Stimulated activated naive CD4-positive, alpha-beta T cell treated with Interleukin-2 at 50 U/mL for 16 hours (primary cell): ENCODE measurements around the gene MYO1D.

Experiments
- DNase-seq: peaks from one replicate; lab custom pipeline; 2025; lab: John Stamatoyannopoulos, UW

MYO1D gene

DNA sequence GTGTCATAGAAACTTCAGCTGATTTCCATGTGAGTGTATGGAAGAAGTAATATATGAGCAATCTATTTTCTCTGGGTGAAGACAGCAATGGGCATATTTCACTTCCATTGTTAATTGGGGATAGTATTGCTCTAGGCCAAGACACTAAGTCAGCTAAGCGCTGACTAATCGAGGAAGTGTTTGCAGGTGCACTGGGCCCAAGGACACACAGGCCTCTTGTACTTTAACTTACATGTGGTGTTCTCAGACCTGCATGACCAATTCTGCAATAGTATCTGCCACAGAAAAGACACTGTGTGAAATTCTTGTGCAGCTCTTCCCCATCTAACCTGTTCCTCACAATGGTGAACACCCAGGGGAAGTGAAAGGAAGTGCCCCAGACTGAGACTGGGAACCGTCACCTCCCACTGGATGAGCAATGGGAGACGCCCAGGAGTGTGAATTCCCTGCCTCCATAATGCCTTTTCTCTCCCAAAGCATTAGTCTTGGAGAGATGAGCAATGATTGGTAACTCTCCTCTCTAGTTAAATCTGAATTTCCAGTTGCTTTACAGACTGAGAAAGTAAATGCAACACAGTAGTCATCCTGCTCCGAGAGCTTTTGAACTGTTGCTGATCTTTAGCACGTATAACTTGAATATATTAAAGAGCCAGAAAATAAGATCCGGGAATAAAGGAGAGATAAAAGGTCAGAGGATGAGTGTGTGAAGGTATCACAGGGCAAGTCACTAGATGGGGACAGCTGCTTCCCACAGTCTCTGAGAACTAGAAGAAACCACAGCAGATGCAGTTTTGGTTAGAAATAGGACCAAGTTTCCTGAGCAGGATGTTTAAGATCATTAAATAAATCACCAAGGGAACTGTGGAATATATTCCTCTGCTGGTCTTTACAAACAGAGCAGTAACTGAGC, 307.5 kb downstream of the MYO1D start:
- DNase-seq, result no peak

DNA sequence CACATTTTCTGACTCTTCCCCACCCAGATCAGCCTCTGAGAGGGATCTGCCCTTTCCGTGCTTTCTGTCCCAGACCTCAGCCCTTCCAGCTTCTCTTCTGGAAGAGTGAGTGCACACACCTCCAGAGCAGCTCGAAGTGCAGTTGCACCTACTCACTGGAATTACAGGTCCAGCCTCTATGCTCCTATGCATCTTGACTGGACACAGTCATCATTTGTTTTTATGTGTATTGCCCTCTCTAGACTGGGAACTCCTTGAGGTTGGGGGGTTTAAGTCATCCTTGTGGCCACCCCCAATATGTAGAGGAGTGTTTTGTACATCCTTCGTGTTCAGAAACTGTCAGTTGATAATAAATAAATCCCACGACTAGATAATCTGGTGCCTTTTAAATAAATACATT, 308.2 kb downstream of the MYO1D start:
- DNase-seq, result no peak

GRCh38 chr17:32567511-32567910, 309.4 kb downstream of the MYO1D start:
- DNase-seq, result no peak

GRCh38 chr17:32567086-32567485, 309.8 kb downstream of the MYO1D start:
- DNase-seq, result no peak

GRCh38 chr17:32566303-32566702, 310.6 kb downstream of the MYO1D start:
- no peak for DNase-seq

DNA sequence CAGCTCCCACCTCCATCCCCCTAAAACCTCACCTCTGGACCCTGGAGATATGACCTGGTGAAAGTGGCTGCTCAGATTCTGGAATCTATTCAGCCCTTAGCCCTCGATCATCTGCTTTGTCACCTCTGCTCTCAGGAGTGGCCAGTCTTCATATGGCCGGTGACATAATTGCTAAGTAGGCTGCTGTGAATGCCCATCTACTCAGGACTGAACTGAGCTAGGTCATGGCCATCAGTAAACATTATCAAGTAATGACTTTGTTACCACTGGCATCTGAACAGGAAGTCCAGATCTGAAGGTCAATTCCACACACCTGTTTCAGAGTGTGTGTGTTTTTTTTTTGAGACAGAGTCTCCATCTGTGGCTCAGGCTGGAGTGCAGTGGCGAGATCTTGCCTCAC, 311.5 kb downstream of the MYO1D start:
- no peak for DNase-seq

GRCh38 chr17:32564325-32564724, 312.6 kb downstream of the MYO1D start:
- DNase-seq, result no peak

DNA sequence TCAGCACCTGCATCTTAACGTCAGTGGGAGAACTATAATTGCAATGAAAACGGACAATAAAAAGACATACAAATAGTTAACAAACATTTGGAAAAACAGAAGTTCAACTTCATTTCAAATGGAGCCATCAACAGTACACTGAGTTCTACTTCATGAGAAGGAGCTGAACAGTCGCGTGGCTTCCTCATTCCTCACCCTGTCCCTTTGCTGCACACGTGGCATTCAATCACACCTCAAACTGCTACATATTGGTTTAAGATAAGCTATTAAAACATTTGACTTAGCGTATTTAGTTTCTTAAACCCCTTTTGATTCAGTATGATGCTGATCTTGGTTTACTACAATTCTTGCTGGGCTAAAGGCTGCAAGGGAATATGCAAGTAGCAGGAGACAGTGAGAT, 313.3 kb downstream of the MYO1D start:
- no peak for DNase-seq

DNA sequence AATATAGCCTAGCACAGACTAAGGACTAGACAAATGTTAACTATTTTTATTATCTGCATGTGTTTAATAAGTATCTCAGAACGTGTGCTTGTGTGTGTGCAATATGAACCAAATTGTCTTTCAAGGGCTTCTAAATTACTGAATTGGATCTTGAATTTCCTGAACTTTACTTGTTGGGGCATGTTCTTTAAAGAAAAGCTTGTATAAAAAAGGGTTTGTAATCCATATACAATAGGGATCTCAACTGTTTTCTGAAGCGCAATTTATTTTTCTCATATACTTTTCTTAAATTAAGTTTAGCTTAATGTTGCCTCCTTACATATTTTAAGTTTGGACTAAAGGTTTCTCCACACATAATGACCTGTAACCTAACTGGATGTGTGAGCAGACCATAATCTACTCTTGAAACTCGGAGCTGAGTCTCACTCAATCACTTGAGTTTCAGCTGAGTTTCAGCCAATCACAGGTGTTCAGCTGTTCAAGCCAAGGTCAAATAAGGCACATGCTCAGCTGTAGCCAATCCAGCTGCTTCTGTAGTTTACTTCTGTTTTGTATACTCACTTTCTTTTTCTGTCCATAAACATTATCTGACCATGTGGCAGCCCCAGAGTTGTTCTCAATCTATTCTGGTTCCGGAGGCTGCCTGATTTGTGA, 317.8 kb downstream of the MYO1D start:
- no peak for DNase-seq

DNA sequence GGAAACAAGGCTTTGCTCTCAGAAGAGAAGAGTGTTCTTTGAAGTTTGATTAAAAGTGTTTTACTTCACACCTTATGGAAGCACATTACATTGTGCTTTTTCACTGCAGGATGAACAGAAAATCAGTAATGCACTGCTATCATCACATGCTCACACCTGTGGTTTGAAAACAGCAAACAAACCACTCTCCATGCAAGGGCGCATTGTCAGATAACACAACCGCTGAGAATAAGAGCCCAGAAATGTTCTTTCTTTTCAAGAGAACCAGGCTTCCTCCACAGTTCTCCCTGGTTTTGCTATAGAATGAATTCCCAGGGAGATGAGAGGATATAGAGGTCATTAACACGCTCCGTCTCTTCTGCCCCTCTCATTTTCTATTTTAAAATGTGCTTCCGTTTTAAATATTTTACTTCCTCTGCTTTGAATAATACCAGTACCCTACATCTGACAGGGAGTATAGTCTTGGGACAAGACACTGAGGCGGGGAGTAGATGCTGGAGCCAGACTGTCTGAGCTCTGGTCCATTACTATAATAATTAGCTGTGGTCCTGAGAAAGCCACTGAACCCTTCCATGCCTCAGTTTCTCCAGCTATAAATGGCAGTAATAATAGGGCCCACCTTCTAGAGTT, 318.5 kb downstream of the MYO1D start:
- DNase-seq, result no peak

GRCh38 chr17:32555611-32556310, 321.2 kb downstream of the MYO1D start:
- DNase-seq, result no peak

- DNase-seq, result no peak
Measured at GRCh38 chr17:32553168-32553567, 323.8 kb downstream of the MYO1D start.

DNA sequence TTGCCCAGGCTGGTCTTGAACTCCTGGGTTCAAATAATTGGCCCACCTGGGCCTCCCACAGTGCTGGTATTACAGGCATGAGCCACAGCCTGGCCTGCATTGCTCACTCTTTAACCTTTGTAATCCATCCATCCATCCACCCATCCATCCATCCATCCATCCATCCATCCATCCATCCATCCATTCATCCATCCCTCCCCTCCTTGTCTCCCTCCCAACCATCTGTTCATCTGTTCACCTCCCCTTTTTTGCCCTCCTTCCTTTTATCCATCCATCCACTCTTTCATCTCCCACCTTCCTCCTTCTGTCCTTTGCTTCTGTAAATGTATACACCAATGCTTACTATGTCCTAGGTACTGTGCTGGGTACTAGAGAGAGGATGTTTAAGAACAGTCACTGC, 324.6 kb downstream of the MYO1D start:
- no peak for DNase-seq

DNA sequence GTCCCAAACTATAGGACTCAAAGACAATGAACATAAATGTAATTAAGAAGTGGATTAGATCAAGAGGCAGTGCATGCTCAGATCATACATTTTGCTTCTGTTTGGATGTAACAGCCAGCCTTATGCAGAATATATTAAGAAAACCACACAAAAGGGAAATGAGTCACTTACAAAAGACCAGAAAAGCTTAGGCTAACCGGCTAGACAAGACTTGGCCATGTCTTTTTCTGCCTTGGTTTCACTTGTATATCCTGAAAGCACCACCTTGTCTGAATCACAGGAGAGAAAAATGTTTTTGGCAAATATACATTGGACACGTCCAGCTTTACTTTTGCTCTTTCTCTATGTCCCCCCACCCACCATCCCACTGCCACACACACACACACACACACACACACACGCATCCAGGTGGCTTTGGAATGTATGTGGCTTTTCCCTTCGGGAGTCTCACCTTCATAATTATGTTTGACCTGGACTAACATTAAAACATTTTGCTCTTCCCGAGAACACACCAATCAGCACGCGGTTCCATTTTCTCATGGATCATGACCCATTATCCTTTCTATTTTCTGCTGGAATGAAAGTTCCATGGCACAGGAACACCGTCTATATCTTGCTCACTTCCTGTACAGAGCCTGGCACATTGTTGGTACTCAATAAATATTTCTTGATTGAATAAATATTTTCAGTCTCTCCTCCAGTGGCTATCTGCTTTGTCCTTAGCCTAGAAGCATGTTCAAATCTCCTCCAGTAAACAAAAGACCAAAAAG, 325.6 kb downstream of the MYO1D start:
- DNase-seq, result no peak

GRCh38 chr17:32549559-32549958, 327.4 kb downstream of the MYO1D start:
- no peak for DNase-seq

- no peak for DNase-seq
Measured at GRCh38 chr17:32546031-32546444, 330.9 kb downstream of the MYO1D start.

GRCh38 chr17:32542186-32542585, 334.7 kb downstream of the MYO1D start:
- no peak for DNase-seq

DNA sequence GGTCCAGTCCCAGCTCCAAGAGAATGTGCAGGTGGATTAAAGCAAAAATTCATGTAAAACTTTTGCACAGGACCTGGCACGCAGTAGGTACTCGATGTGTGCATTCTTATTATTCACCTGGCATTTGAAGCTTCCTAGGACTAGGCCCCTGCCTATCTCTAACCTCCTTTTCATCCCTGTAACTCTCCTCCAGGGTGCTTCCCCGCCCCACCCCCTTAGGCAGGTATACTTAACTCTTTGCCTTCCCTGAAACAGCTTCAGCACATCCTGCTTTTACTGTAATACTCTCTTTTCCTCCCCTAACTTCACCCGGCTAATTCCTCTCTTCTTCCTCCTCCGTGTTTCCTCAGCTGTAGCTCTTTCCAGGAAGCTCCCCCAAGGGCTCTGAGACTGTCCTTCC, 335.3 kb downstream of the MYO1D start:
- no peak for DNase-seq

DNA sequence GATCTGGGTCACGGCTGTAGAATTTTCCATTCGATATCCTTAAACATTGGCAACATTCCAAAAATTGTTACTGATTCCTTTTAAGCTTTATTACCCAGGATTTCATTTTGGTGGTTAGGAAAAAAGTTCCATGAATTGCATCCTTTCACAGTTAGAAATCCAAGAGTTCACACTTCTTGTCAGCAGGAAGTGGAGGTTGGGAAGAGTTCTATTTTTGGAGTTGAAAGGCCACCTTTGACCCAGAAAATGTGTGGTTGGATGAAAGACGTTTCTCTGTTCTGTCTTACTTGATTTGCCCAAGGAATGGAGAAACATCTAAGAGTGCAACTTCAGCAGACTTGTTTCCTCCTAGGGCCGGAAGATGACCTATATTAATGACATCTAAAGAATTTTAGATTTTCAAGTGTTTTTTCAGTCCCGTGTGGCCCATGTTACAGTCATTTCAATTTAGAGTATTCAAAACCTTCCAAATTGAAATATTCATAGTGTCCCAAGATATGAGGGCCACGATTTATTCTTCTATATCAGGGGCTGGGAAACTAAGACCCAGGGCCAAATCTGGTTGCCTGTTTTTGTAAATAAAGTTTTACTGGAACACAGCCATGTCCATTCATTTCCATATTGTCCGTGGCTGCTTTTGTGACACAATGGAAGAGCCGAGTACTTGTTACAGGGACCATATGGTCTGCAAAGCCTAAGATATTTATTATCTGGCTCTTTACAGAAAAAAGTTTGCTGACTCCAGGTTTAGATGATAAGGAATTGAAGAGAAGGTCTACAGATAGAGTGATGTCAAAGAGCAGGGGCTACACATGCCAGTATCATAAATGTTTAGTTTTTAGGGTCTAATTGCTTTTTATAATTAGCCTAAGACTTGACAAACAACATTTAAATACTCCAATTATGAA, 339.9 kb downstream of the MYO1D start:
- no peak for DNase-seq

DNA sequence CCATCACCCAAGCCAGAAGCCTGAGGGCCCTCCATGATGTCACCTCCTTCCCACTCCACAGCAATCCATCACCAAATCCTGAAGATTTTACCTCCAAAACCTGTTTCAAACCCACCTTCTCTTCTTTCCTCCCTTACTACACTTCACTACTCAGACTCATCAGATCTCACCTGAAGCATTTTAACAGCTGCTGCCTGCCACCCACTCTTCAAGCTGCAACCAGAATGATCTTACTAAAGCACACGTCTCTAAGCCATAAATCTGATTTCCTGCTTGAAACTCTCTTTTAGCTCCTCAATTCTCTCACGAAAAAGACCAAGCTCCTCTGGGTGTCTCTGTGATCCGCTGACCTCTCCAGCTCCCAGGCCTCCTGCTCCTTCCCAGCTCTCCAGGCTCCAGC, 343.6 kb downstream of the MYO1D start:
- no peak for DNase-seq

DNA sequence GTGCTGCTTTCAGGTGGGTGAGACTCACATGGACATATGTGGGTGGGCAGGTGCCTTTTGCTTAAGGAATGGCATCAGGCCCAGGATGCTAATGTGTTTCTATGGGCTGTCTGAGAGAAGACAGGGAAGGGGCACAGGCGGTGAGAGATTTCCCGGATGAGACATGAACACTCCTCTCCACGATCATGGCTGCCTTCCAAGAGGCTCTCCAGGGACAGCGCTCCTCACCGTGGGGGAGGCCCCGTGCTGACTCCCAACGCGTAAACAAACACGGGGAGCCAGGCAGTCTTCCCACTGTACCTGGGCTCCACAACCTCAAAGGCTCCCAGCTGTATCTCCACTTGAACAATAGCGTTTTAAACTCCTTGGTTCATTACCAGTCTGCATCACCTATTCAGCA, 347.3 kb downstream of the MYO1D start:
- DNase-seq, result no peak
